ENCODE results near the gene IPO8.
"Not testable (repeated sequence)": the region's sequence is repeated elsewhere in the genome, so short reads cannot be mapped to it uniquely, and the experiment has no call there.

DNA sequence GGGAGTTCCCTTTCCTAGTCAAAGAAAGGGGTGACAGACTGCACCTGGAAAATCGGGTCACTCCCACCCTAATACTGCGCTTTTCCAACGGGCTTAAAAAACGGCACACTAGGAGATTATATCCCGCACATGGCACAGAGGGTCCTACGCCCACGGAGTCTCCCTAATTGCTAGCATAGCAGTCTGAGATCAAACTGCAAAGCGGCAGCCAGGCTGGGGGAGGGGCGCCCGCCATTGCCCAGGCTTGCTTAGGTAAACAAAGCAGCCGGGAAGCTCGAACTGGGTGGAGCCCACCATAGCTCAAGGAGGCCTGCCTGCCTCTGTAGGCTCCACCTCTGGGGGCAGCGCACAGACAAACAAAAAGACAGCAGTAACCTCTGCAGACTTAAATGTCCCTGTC, 107.1 kb downstream of the IPO8 start:
- not testable (repeated sequence) for TF ChIP-seq CTCF (conservative IDR thresholded peaks at IDR 0.05; ENCODE audit: low read depth, low read length); POLR2A (IDR thresholded peaks at IDR 0.05; ENCODE audit: low read depth, low read length); CEBPB (IDR thresholded peaks at IDR 0.05; ENCODE audit: low read depth, low read length); MAZ (IDR thresholded peaks at IDR 0.05; ENCODE audit: borderline replicate concordance, low read depth, low read length); NFE2L2 (IDR thresholded peaks at IDR 0.05; ENCODE audit: low read depth, low read length); FOS (IDR thresholded peaks at IDR 0.05; ENCODE audit: low read depth, low read length); SMC3 (IDR thresholded peaks at IDR 0.05; ENCODE audit: low read depth, low read length); MAFK (IDR thresholded peaks at IDR 0.05; ENCODE audit: low read depth, low read length); RFX5 (IDR thresholded peaks at IDR 0.05; ENCODE audit: low read depth, low read length); CHD1 (IDR thresholded peaks at IDR 0.05; ENCODE audit: low read depth, low read length); RCOR1 (IDR thresholded peaks at IDR 0.05; ENCODE audit: insufficient replicate concordance, low read length); BHLHE40 (IDR thresholded peaks at IDR 0.05; ENCODE audit: low read depth, low read length)

All from IMR-90 (cell line).